ENCODE measurements around the gene UHRF1.
"Not testable (repeated sequence)": the region's sequence is repeated elsewhere in the genome, so short reads cannot be mapped to it uniquely, and the experiment has no call there.

UHRF1 gene

GRCh38 chr19:4882874-4883273 is 26.4 kb upstream of the UHRF1 start:
- H3K4me1 ChIP-seq (ENCODE audit: control extremely low read depth in 1 of 4, control insufficient read depth in 4 of 4, insufficient read depth in 4 of 4, low read length in 3 of 4): peaks cover 2 to 16% (median 14%) of the 10 kb centered on the region in 4 experiments
- POLR2A ChIA-PET: interaction anchor here (0.6 kb wide), 1 partner anchor 269 kb away, joined by 3 read pairs; no protein-coding TSS in a partner anchor
- H3K9me3 ChIP-seq (ENCODE audit: control extremely low read depth in 1 of 5, control insufficient read depth in 4 of 5, insufficient read depth in 2 of 5, low read depth in 1 of 5, low read length in 4 of 5); H3K27me3 ChIP-seq (replicated peaks in 2 of 5; ENCODE audit: control insufficient read depth in 4 of 5, insufficient read depth in 5 of 5, low read length in 4 of 5); DNase-seq; H3K36me3 ChIP-seq (ENCODE audit: control insufficient read depth in 4 of 4, insufficient read depth in 4 of 4, low read length in 3 of 4); CTCF ChIA-PET; H3K4me3 ChIP-seq (ENCODE audit: control insufficient read depth in 1 of 7, extremely low read depth in 1 of 7, insufficient read depth in 4 of 7, low read depth in 2 of 7, low read length in 6 of 7); H3K27ac ChIP-seq (ENCODE audit: insufficient read depth in 1 of 2, low read depth in 1 of 2, low read length in 2 of 2, poor library complexity in 1 of 2, severe bottlenecking in 2 of 2): not testable (repeated sequence)
- WGBS (ENCODE audit: insufficient coverage): 100% methylated on average over 4 of the region's 6 CpGs

GRCh38 chr19:4884993-4885392 is 24.3 kb upstream of the UHRF1 start:
- CTCF ChIA-PET; POLR2A ChIA-PET; H3K36me3 ChIP-seq (ENCODE audit: control insufficient read depth in 4 of 4, insufficient read depth in 4 of 4, low read length in 3 of 4); H3K27me3 ChIP-seq (replicated peaks in 2 of 5; ENCODE audit: control insufficient read depth in 4 of 5, insufficient read depth in 5 of 5, low read length in 4 of 5); H3K9me3 ChIP-seq (ENCODE audit: control extremely low read depth in 1 of 5, control insufficient read depth in 4 of 5, insufficient read depth in 2 of 5, low read depth in 1 of 5, low read length in 4 of 5); H3K4me3 ChIP-seq (ENCODE audit: control insufficient read depth in 1 of 7, extremely low read depth in 1 of 7, insufficient read depth in 4 of 7, low read depth in 2 of 7, low read length in 6 of 7); H3K27ac ChIP-seq (ENCODE audit: insufficient read depth in 1 of 2, low read depth in 1 of 2, low read length in 2 of 2, poor library complexity in 1 of 2, severe bottlenecking in 2 of 2); H3K4me1 ChIP-seq (ENCODE audit: control extremely low read depth in 1 of 4, control insufficient read depth in 4 of 4, insufficient read depth in 4 of 4, low read length in 3 of 4); DNase-seq: not testable (repeated sequence)
- WGBS (ENCODE audit: insufficient coverage): no CpG with 5 or more reads among the region's 6 CpGs

- CTCF ChIA-PET; H3K27me3 ChIP-seq (replicated peaks in 2 of 5; ENCODE audit: control insufficient read depth in 4 of 5, insufficient read depth in 5 of 5, low read length in 4 of 5); H3K4me3 ChIP-seq (ENCODE audit: control insufficient read depth in 1 of 7, extremely low read depth in 1 of 7, insufficient read depth in 4 of 7, low read depth in 2 of 7, low read length in 6 of 7); H3K27ac ChIP-seq (ENCODE audit: insufficient read depth in 1 of 2, low read depth in 1 of 2, low read length in 2 of 2, poor library complexity in 1 of 2, severe bottlenecking in 2 of 2); POLR2A ChIA-PET; H3K4me1 ChIP-seq (ENCODE audit: control extremely low read depth in 1 of 4, control insufficient read depth in 4 of 4, insufficient read depth in 4 of 4, low read length in 3 of 4); H3K9me3 ChIP-seq (ENCODE audit: control extremely low read depth in 1 of 5, control insufficient read depth in 4 of 5, insufficient read depth in 2 of 5, low read depth in 1 of 5, low read length in 4 of 5); DNase-seq; H3K36me3 ChIP-seq (ENCODE audit: control insufficient read depth in 4 of 4, insufficient read depth in 4 of 4, low read length in 3 of 4): not testable (repeated sequence)
- no CpG with 5 or more reads among the region's 6 CpGs for WGBS (ENCODE audit: insufficient coverage)
Observed at GRCh38 chr19:4887803-4888202, 21.5 kb upstream of the UHRF1 start.

- ChIA-PET POLR2A (no interaction called here), CTCF (no interaction called here)
- H3K9me3 ChIP-seq (ENCODE audit: control extremely low read depth in 1 of 5, control insufficient read depth in 4 of 5, insufficient read depth in 2 of 5, low read depth in 1 of 5, low read length in 4 of 5): no peaks in the 10 kb centered on the region
- 94% methylated on average over 8 of the region's 14 CpGs for WGBS (ENCODE audit: insufficient coverage)
- H3K4me3 ChIP-seq (ENCODE audit: control insufficient read depth in 1 of 7, extremely low read depth in 1 of 7, insufficient read depth in 4 of 7, low read depth in 2 of 7, low read length in 6 of 7): no peak overlapping the region
- no peak for DNase-seq
- H3K36me3 ChIP-seq (ENCODE audit: control insufficient read depth in 4 of 4, insufficient read depth in 4 of 4, low read length in 3 of 4): peaks cover 0 to 3% (median 0%) of the 10 kb centered on the region in 4 experiments
- no peaks in the 10 kb centered on the region for H3K4me1 ChIP-seq (ENCODE audit: control extremely low read depth in 1 of 4, control insufficient read depth in 4 of 4, insufficient read depth in 4 of 4, low read length in 3 of 4)
- H3K27me3 ChIP-seq (replicated peaks in 2 of 5; ENCODE audit: control insufficient read depth in 4 of 5, insufficient read depth in 5 of 5, low read length in 4 of 5): no peaks in the 10 kb centered on the region
- H3K27ac ChIP-seq (ENCODE audit: insufficient read depth in 1 of 2, low read depth in 1 of 2, low read length in 2 of 2, poor library complexity in 1 of 2, severe bottlenecking in 2 of 2): no peak overlapping the region
Observed at GRCh38 chr19:4889034-4889815, 20.1 kb upstream of the UHRF1 start.

GRCh38 chr19:4891066-4891465 is 18.2 kb upstream of the UHRF1 start:
- over 99% methylated on average over 21 of the region's 22 CpGs for WGBS (ENCODE audit: insufficient coverage)
- H3K27me3 ChIP-seq (replicated peaks in 2 of 5; ENCODE audit: control insufficient read depth in 4 of 5, insufficient read depth in 5 of 5, low read length in 4 of 5): no peaks in the 10 kb centered on the region
- ChIA-PET CTCF (no interaction called here), POLR2A (no interaction called here)
- H3K4me1 ChIP-seq (ENCODE audit: control extremely low read depth in 1 of 4, control insufficient read depth in 4 of 4, insufficient read depth in 4 of 4, low read length in 3 of 4): peaks cover 0 to 7% (median 2%) of the 10 kb centered on the region in 4 experiments
- no peak for DNase-seq
- H3K4me3 ChIP-seq (ENCODE audit: control insufficient read depth in 1 of 7, extremely low read depth in 1 of 7, insufficient read depth in 4 of 7, low read depth in 2 of 7, low read length in 6 of 7): no peak overlapping the region
- no peaks in the 10 kb centered on the region for H3K9me3 ChIP-seq (ENCODE audit: control extremely low read depth in 1 of 5, control insufficient read depth in 4 of 5, insufficient read depth in 2 of 5, low read depth in 1 of 5, low read length in 4 of 5)
- H3K27ac ChIP-seq (ENCODE audit: insufficient read depth in 1 of 2, low read depth in 1 of 2, low read length in 2 of 2, poor library complexity in 1 of 2, severe bottlenecking in 2 of 2): no peak overlapping the region
- peaks cover 0 to 3% (median 0%) of the 10 kb centered on the region in 4 experiments for H3K36me3 ChIP-seq (ENCODE audit: control insufficient read depth in 4 of 4, insufficient read depth in 4 of 4, low read length in 3 of 4)

GRCh38 chr19:4892962-4893361 is 16.3 kb upstream of the UHRF1 start:
- H3K4me1 ChIP-seq (ENCODE audit: control extremely low read depth in 1 of 4, control insufficient read depth in 4 of 4, insufficient read depth in 4 of 4, low read length in 3 of 4); DNase-seq; H3K27me3 ChIP-seq (replicated peaks in 2 of 5; ENCODE audit: control insufficient read depth in 4 of 5, insufficient read depth in 5 of 5, low read length in 4 of 5); H3K4me3 ChIP-seq (ENCODE audit: control insufficient read depth in 1 of 7, extremely low read depth in 1 of 7, insufficient read depth in 4 of 7, low read depth in 2 of 7, low read length in 6 of 7); CTCF ChIA-PET; H3K36me3 ChIP-seq (ENCODE audit: control insufficient read depth in 4 of 4, insufficient read depth in 4 of 4, low read length in 3 of 4); H3K27ac ChIP-seq (ENCODE audit: insufficient read depth in 1 of 2, low read depth in 1 of 2, low read length in 2 of 2, poor library complexity in 1 of 2, severe bottlenecking in 2 of 2); H3K9me3 ChIP-seq (ENCODE audit: control extremely low read depth in 1 of 5, control insufficient read depth in 4 of 5, insufficient read depth in 2 of 5, low read depth in 1 of 5, low read length in 4 of 5); POLR2A ChIA-PET: not testable (repeated sequence)
- 100% methylated on average over 1 of the region's 11 CpGs for WGBS (ENCODE audit: insufficient coverage)

GRCh38 chr19:4896372-4896771 is 12.9 kb upstream of the UHRF1 start:
- peaks cover 0 to 2% (median 0%) of the 10 kb centered on the region in 4 experiments for H3K36me3 ChIP-seq (ENCODE audit: control insufficient read depth in 4 of 4, insufficient read depth in 4 of 4, low read length in 3 of 4)
- WGBS (ENCODE audit: insufficient coverage): 80% methylated on average over 1 of the region's 3 CpGs
- no peak overlapping the region for H3K4me3 ChIP-seq (ENCODE audit: control insufficient read depth in 1 of 7, extremely low read depth in 1 of 7, insufficient read depth in 4 of 7, low read depth in 2 of 7, low read length in 6 of 7)
- POLR2A ChIA-PET: no interaction called here
- no peak for DNase-seq
- H3K4me1 ChIP-seq (ENCODE audit: control extremely low read depth in 1 of 4, control insufficient read depth in 4 of 4, insufficient read depth in 4 of 4, low read length in 3 of 4): peaks cover 0 to 7% (median 3%) of the 10 kb centered on the region in 4 experiments
- no peaks in the 10 kb centered on the region for H3K27me3 ChIP-seq (replicated peaks in 2 of 5; ENCODE audit: control insufficient read depth in 4 of 5, insufficient read depth in 5 of 5, low read length in 4 of 5)
- H3K9me3 ChIP-seq (ENCODE audit: control extremely low read depth in 1 of 5, control insufficient read depth in 4 of 5, insufficient read depth in 2 of 5, low read depth in 1 of 5, low read length in 4 of 5): no peaks in the 10 kb centered on the region
- no peak overlapping the region for H3K27ac ChIP-seq (ENCODE audit: insufficient read depth in 1 of 2, low read depth in 1 of 2, low read length in 2 of 2, poor library complexity in 1 of 2, severe bottlenecking in 2 of 2)
- CTCF ChIA-PET: interaction anchor here (1.7 kb wide), 1 partner anchor 10 kb away, joined by 8 read pairs; no protein-coding TSS in a partner anchor
